ENCODE data around the gene SHISA6. TPM values are rescaled to one million over a fixed set of nuclear protein-coding genes. Genes with fewer than 3 reads are reported as not detected.

SHISA6 gene
- polyA plus RNA-seq, 1 donor (not counting 4 experiments of a cell fraction or from before 2014, with no cell fraction given): 2.2 TPM

DNA sequence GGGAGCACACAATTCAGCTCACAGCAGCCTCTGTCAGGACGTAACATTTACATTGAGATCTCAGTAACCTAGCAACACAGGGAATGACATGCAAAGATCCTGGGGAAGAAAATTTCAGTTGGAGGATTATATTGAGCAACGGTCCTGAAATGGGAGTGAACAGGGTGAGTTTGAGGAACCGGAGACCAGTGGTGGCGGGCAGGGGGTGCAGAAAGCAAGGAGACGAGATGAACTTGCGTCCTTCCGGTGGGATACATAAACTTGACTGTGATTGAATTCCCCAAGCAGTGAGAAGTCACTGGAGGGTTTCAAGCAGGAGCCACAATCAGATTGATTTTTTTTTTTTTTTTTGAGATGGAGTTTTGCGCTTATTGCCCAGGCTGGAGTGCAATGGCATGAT is 51.5 kb downstream of the SHISA6 start:
- Histone ChIP-seq H3K27ac (ENCODE audit: control insufficient read depth, insufficient read depth, low read length) (no peak overlapping the region), H3K36me3 (ENCODE audit: control insufficient read depth in 2 of 2, extremely low read depth in 1 of 2, insufficient read depth in 2 of 2, low read length in 2 of 2) (no peaks in the 10 kb centered on the region), H2AFZ (ENCODE audit: control insufficient read depth, low read length) (no peak overlapping the region), H3K9ac (ENCODE audit: control insufficient read depth, extremely low read depth, insufficient read depth, low read length) (no peak overlapping the region), H3K9me3 (ENCODE audit: control insufficient read depth, low read depth, low read length) (no peaks in the 10 kb centered on the region), H3K4me1 (ENCODE audit: control insufficient read depth, extremely low read depth, insufficient read depth, low read length) (no peaks in the 10 kb centered on the region), H3K4me2 (ENCODE audit: control insufficient read depth, extremely low read depth, insufficient read depth, low read depth, low read length) (no peak overlapping the region), H4K20me1 (ENCODE audit: control insufficient read depth, extremely low read depth, insufficient read depth, low read length) (no peaks in the 10 kb centered on the region), H3K27me3 (ENCODE audit: control insufficient read depth, extremely low read depth, insufficient read depth, low read length) (no peaks in the 10 kb centered on the region), H3K4me3 (ENCODE audit: control insufficient read depth in 2 of 3, extremely low read depth in 1 of 3, insufficient read depth in 2 of 3, low read depth in 1 of 3, low read length in 3 of 3) (no peak overlapping the region), H3K79me2 (ENCODE audit: control insufficient read depth, insufficient read depth, low read length) (no peaks in the 10 kb centered on the region), H3K9me1 (ENCODE audit: control insufficient read depth, extremely low read depth, insufficient read depth, low read length) (no peaks in the 10 kb centered on the region)
- TF ChIP-seq, protein P1, sequence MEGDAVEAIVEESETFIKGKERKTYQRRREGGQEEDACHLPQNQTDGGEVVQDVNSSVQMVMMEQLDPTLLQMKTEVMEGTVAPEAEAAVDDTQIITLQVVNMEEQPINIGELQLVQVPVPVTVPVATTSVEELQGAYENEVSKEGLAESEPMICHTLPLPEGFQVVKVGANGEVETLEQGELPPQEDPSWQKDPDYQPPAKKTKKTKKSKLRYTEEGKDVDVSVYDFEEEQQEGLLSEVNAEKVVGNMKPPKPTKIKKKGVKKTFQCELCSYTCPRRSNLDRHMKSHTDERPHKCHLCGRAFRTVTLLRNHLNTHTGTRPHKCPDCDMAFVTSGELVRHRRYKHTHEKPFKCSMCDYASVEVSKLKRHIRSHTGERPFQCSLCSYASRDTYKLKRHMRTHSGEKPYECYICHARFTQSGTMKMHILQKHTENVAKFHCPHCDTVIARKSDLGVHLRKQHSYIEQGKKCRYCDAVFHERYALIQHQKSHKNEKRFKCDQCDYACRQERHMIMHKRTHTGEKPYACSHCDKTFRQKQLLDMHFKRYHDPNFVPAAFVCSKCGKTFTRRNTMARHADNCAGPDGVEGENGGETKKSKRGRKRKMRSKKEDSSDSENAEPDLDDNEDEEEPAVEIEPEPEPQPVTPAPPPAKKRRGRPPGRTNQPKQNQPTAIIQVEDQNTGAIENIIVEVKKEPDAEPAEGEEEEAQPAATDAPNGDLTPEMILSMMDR (optimal IDR thresholded peaks at IDR 0.05 in 1 of 3, IDR thresholded peaks at IDR 0.05 in 1 of 3, conservative IDR thresholded peaks at IDR 0.05 in 1 of 3; ENCODE audit: extremely low read depth in 1 of 3, insufficient read depth in 2 of 3, low read length in 3 of 3): no peak
- no peak for TF ChIP-seq EZH2 (IDR thresholded peaks at IDR 0.05; ENCODE audit: low read length)
- dilution Hi-C loops (cut with MboI; ENCODE audit: extremely low pct_ligation_motif_present, low sequenced_read_pairs): no loop called here
- no peak for DNase-seq (ENCODE audit: low read depth, low spot score)
- no peak for FAIRE-seq

- dilution Hi-C loops (cut with MboI; ENCODE audit: extremely low pct_ligation_motif_present, low sequenced_read_pairs): no loop called here
- H3K27ac ChIP-seq (ENCODE audit: control insufficient read depth, insufficient read depth, low read length): no peak overlapping the region
- H3K36me3 ChIP-seq (ENCODE audit: control insufficient read depth in 2 of 2, extremely low read depth in 1 of 2, insufficient read depth in 2 of 2, low read length in 2 of 2): no peaks in the 10 kb centered on the region
- no peak for TF ChIP-seq EZH2 (IDR thresholded peaks at IDR 0.05; ENCODE audit: low read length)
- TF ChIP-seq, protein P1 (optimal IDR thresholded peaks at IDR 0.05 in 1 of 3, IDR thresholded peaks at IDR 0.05 in 1 of 3, conservative IDR thresholded peaks at IDR 0.05 in 1 of 3; ENCODE audit: extremely low read depth in 1 of 3, insufficient read depth in 2 of 3, low read length in 3 of 3): no peak
- no peaks in the 10 kb centered on the region for H3K9me3 ChIP-seq (ENCODE audit: control insufficient read depth, low read depth, low read length)
- FAIRE-seq: no peak
- no peak overlapping the region for H3K4me2 ChIP-seq (ENCODE audit: control insufficient read depth, extremely low read depth, insufficient read depth, low read depth, low read length)
- H4K20me1 ChIP-seq (ENCODE audit: control insufficient read depth, extremely low read depth, insufficient read depth, low read length): no peaks in the 10 kb centered on the region
- DNase-seq (ENCODE audit: low read depth, low spot score): no peak
- H3K4me3 ChIP-seq (ENCODE audit: control insufficient read depth in 2 of 3, extremely low read depth in 1 of 3, insufficient read depth in 2 of 3, low read depth in 1 of 3, low read length in 3 of 3): no peak overlapping the region
- no peaks in the 10 kb centered on the region for H3K4me1 ChIP-seq (ENCODE audit: control insufficient read depth, extremely low read depth, insufficient read depth, low read length)
- no peak overlapping the region for H2AFZ ChIP-seq (ENCODE audit: control insufficient read depth, low read length)
- H3K9ac ChIP-seq (ENCODE audit: control insufficient read depth, extremely low read depth, insufficient read depth, low read length): no peak overlapping the region
- H3K9me1 ChIP-seq (ENCODE audit: control insufficient read depth, extremely low read depth, insufficient read depth, low read length): no peaks in the 10 kb centered on the region
- H3K79me2 ChIP-seq (ENCODE audit: control insufficient read depth, insufficient read depth, low read length): no peaks in the 10 kb centered on the region
- H3K27me3 ChIP-seq (ENCODE audit: control insufficient read depth, extremely low read depth, insufficient read depth, low read length): no peaks in the 10 kb centered on the region
Observed at GRCh38 chr17:11293480-11293879, 52.5 kb downstream of the SHISA6 start.
